Calu3 (cell line): Measurements from ENCODE around the gene CSMD2. TPM values are rescaled to one million over a fixed set of nuclear protein-coding genes. Genes with fewer than 3 reads are reported as not detected.

Source experiments
- BruUV-seq: library from RNA; stranded (reverse); fragments of 400-500 nt; replicated peaks from 2 replicates; lab custom pipeline; 2021; lab: Mats Ljungman, UMichigan
- CTCF ChIA-PET: fragments of 300-600 bp; sonication (Branson Sonifier 250); formaldehyde crosslinking; loops from one replicate; lab custom pipeline; 2022; ENCODE audit warnings: antibody characterized with exemption; lab: Charles Lee
- DNase-seq: peaks from one replicate; pipeline ENCODE4 v3.0.0; 2022
- H3K27ac Mint-ChIP-seq: one replicate; pipeline ENCODE4 v1.8.0; 2022; ENCODE audit warnings: mixed read lengths; ENCODE audit not compliant: unreplicated experiment
- H3K27me3 Mint-ChIP-seq: one replicate; pipeline ENCODE4 v1.8.0; 2022; ENCODE audit warnings: mixed read lengths; ENCODE audit not compliant: unreplicated experiment
- H3K36me3 Mint-ChIP-seq: one replicate; pipeline ENCODE4 v1.8.0; 2022; ENCODE audit warnings: mild to moderate bottlenecking, moderate library complexity, mixed read lengths; ENCODE audit not compliant: insufficient read depth, unreplicated experiment
- H3K4me1 Mint-ChIP-seq: one replicate; pipeline ENCODE4 v1.8.0; 2022; ENCODE audit warnings: mild to moderate bottlenecking, low read depth, mixed read lengths; ENCODE audit not compliant: unreplicated experiment
- H3K4me3 Mint-ChIP-seq: one replicate; pipeline ENCODE4 v1.8.0; 2022; ENCODE audit warnings: mild to moderate bottlenecking, low read depth, moderate library complexity, mixed read lengths; ENCODE audit not compliant: unreplicated experiment
- H3K9me3 Mint-ChIP-seq: one replicate; pipeline ENCODE4 v1.8.0; 2022; ENCODE audit warnings: low read depth, mixed read lengths; ENCODE audit not compliant: unreplicated experiment
- CTCF ChIP-seq: fragments of 200-600 bp; IDR thresholded peaks from one replicate; pipeline ENCODE4 v1.8.0; 2022; ENCODE audit warnings: antibody characterized with exemption; ENCODE audit not compliant: unreplicated experiment
- intact Hi-C: fragments of 100-400 bp; cut with micrococcal nuclease; formaldehyde crosslinking; loops from one replicate; pipeline ENCODE4 v1.10.0; 2022; ENCODE audit not compliant: unreplicated experiment
- total RNA-seq: library from RNA; stranded (reverse); gene quantifications from 2 replicates; pipeline ENCODE4 v1.2.3, GENCODE V29; 2022

CSMD2 gene
- total RNA-seq, 1 experiment from 2014 or later = not detected

GRCh38 chr1:33575324-33575879, 589.6 kb downstream of the CSMD2 start:
- intact Hi-C loops = no loop called here
- DNase-seq = no peak
- BruUV-seq = no TSS peak
- TF ChIP-seq CTCF = no peak
- no peaks in the 10 kb centered on the region for H3K9me3 Mint-ChIP-seq
- H3K4me3 Mint-ChIP-seq = no peak overlapping the region
- no peaks in the 10 kb centered on the region for H3K4me1 Mint-ChIP-seq
- CTCF ChIA-PET = no interaction called here
- no peak overlapping the region for H3K27ac Mint-ChIP-seq
- no peaks in the 10 kb centered on the region for H3K36me3 Mint-ChIP-seq
- H3K27me3 Mint-ChIP-seq = peaks cover 45% of the 10 kb centered on the region

GRCh38 chr1:33573661-33574060, 591.4 kb downstream of the CSMD2 start:
- Mint-ChIP-seq H3K36me3 (no peaks in the 10 kb centered on the region), H3K4me1 (no peaks in the 10 kb centered on the region), H3K27me3 (peaks cover 38% of the 10 kb centered on the region), H3K9me3 (no peaks in the 10 kb centered on the region), H3K4me3 (no peak overlapping the region), H3K27ac (no peak overlapping the region)
- TF ChIP-seq CTCF = no peak
- CTCF ChIA-PET = interaction anchor here (0.7 kb wide), 1 partner anchor 54 kb away, joined by 3 read pairs; no protein-coding TSS in a partner anchor
- no TSS peak for BruUV-seq
- intact Hi-C loops = no loop called here
- DNase-seq = no peak

- H3K9me3 Mint-ChIP-seq = no peaks in the 10 kb centered on the region
- no peak overlapping the region for H3K4me3 Mint-ChIP-seq
- no peaks in the 10 kb centered on the region for H3K4me1 Mint-ChIP-seq
- intact Hi-C loops = no loop called here
- no peaks in the 10 kb centered on the region for H3K36me3 Mint-ChIP-seq
- no peak overlapping the region for H3K27ac Mint-ChIP-seq
- no peak for TF ChIP-seq CTCF
- peaks cover 38% of the 10 kb centered on the region for H3K27me3 Mint-ChIP-seq
- CTCF ChIA-PET = interaction anchor here (0.7 kb wide), 1 partner anchor 156 kb away, joined by 4 read pairs; no protein-coding TSS in a partner anchor
- DNase-seq = no peak
- BruUV-seq = no TSS peak
Observed at GRCh38 chr1:33572387-33572786, 592.6 kb downstream of the CSMD2 start.

GRCh38 chr1:33569331-33569730, 595.7 kb downstream of the CSMD2 start:
- CTCF ChIA-PET = no interaction called here
- no TSS peak for BruUV-seq
- H3K9me3 Mint-ChIP-seq = no peaks in the 10 kb centered on the region
- DNase-seq = no peak
- H3K4me1 Mint-ChIP-seq = no peaks in the 10 kb centered on the region
- no peak overlapping the region for H3K27ac Mint-ChIP-seq
- peaks cover 42% of the 10 kb centered on the region for H3K27me3 Mint-ChIP-seq
- H3K4me3 Mint-ChIP-seq = no peak overlapping the region
- intact Hi-C loops = no loop called here
- TF ChIP-seq CTCF = no peak
- H3K36me3 Mint-ChIP-seq = no peaks in the 10 kb centered on the region
